ENCODE measurements around the gene VCL. TPM values are rescaled to one million over a fixed set of nuclear protein-coding genes. Genes with fewer than 3 reads are reported as not detected.

The VCL gene
- total and polyA plus RNA-seq, 2 of the 8 experiments (the other 6 are each of a cell fraction or from before 2014, with no cell fraction given) = 119 to 377 TPM

DNA sequence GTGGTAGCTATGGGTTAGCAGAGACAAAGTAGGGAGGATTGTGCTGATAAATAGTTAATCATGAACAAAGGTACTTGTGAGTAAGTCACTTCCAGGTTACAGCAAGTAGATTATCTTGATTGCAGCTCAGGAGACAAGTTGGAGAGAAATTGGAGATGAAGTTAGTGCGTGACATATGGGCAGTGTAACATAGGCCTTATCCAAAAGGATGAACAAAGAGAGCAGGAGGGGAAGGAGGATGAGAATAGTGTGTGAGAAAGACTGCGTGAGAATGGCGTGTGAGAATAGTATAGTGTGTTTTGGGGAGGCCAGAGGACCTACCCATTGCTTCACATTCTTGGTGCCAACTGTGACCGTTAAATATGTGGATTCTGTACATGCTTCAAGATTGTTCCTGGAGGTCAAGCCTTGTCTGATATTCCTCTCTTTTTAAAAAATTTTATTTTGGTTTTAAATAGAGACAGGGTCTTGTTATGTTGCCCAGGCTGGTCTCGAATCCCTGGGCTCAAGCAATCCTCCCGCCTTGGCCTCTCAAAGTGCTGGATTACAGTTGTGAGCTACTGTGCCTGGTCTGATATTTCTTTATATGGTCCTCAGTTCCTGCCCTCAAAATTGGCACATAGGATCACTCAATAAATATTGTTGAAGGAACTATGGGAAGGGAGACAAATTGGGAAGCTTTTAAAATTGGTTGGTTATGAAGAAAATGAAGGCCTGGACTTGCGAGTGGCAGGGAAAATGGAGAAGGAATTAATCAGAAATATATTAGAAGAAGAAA is 3.2 kb downstream of the VCL start (continued):
- TF ChIP-seq ASH2L (IDR thresholded peaks at IDR 0.05; ENCODE audit: low read length) = no peak
- TF ChIP-seq JUN (IDR thresholded peaks at IDR 0.05; ENCODE audit: low read depth, low read length) = no peak
- no peak for TF ChIP-seq SP2 (IDR thresholded peaks at IDR 0.05; ENCODE audit: low read length)
- TF ChIP-seq YY1 (IDR thresholded peaks at IDR 0.05; ENCODE audit: low read depth, low read length) = no peak
- no peak for TF ChIP-seq SAP30 (IDR thresholded peaks at IDR 0.05; ENCODE audit: insufficient read depth, insufficient replicate concordance, low read length)
- peak; percentile 98 for TF ChIP-seq POLR2AphosphoS5 (IDR thresholded peaks at IDR 0.05; ENCODE audit: low read depth, low read length)
- no peak for TF ChIP-seq SP4 (IDR thresholded peaks at IDR 0.05; ENCODE audit: low read length)
- TF ChIP-seq FOSL1 (IDR thresholded peaks at IDR 0.05; ENCODE audit: insufficient read depth, low read depth, low read length) = no peak
- no peak for TF ChIP-seq SP1 (IDR thresholded peaks at IDR 0.05; ENCODE audit: low read depth, low read length)
- peak; percentile 0; the same call in 1 of the 2 replicates for TF ChIP-seq NRF1 (IDR thresholded peaks at IDR 0.05; ENCODE audit: low read depth, low read length)
- no peak for TF ChIP-seq CREB1 (IDR thresholded peaks at IDR 0.05)
- TF ChIP-seq POU5F1 (IDR thresholded peaks at IDR 0.05; ENCODE audit: low read depth, low read length) = no peak
- TF ChIP-seq ZNF274 (IDR thresholded peaks at IDR 0.05; ENCODE audit: borderline replicate concordance, extremely low read depth, low read length) = no peak
- no peak for TF ChIP-seq BRCA1 (IDR thresholded peaks at IDR 0.05; ENCODE audit: low read depth, low read length)
- TF ChIP-seq RXRA (IDR thresholded peaks at IDR 0.05; ENCODE audit: insufficient read depth, low read depth, low read length) = no peak
- TF ChIP-seq CTBP2 (IDR thresholded peaks at IDR 0.05; ENCODE audit: borderline replicate concordance, insufficient read depth, insufficient read length, low read length) = no peak
- TF ChIP-seq TBP (IDR thresholded peaks at IDR 0.05; ENCODE audit: low read depth, low read length) = no peak
- TF ChIP-seq TAF7 (optimal IDR thresholded peaks at IDR 0.05; ENCODE audit: borderline replicate concordance, low read depth, low read length) = peak; percentile 21

Data from H1 (cell line).